IMR-90 (cell line): Measurements from ENCODE around the gene TNFRSF4. TPM values are rescaled to one million over a fixed set of nuclear protein-coding genes. Genes with fewer than 3 reads are reported as not detected.

Experiments
- ATAC-seq: fragments of 200-7000 bp; cut with Tn5 transposase; 2 replicates; pipeline ENCODE4 v1.9.1; 2020; ENCODE audit warnings: low read depth, mild to moderate bottlenecking, moderate library complexity
- BruUV-seq: library from RNA; stranded (reverse); fragments of 400-500 nt; replicated peaks from 2 replicates; lab custom pipeline; 2021; lab: Mats Ljungman, UMichigan
- CTCF ChIA-PET: fragments of 300-600 bp; formaldehyde crosslinking; extraction: SDS; loops from one replicate; lab custom pipeline; 2021; ENCODE audit warnings: antibody characterized with exemption; lab: Yijun Ruan, JAX
- POLR2A ChIA-PET: fragments of 300-600 bp; sonication (Branson Sonifier 250); formaldehyde crosslinking; loops from one replicate; lab custom pipeline; 2022; ENCODE audit warnings: antibody characterized with exemption; ENCODE audit not compliant: unreplicated experiment; lab: Charles Lee
- DNase-seq: peaks from one replicate; pipeline ENCODE4 v3.0.0; 2013
- H2AFZ ChIP-seq: replicated peaks from 2 replicates; pipeline ENCODE3; 2013; ENCODE audit warnings: low read length, mild to moderate bottlenecking; ENCODE audit not compliant: poor library complexity
- H2AK5ac ChIP-seq: 2 replicates; pipeline ENCODE4 v1.6.1; 2013; ENCODE audit warnings: low read depth, low read length, inconsistent platforms
- H2AK9ac ChIP-seq: replicated peaks from 2 replicates; pipeline ENCODE3; 2013; ENCODE audit warnings: mild to moderate bottlenecking, low read depth, low read length, moderate library complexity; ENCODE audit not compliant: poor library complexity
- H2BK120ac ChIP-seq: 2 replicates; pipeline ENCODE4 v1.6.1; 2013; ENCODE audit warnings: low read depth, low read length, inconsistent platforms
- H2BK15ac ChIP-seq: 3 replicates; pipeline ENCODE4 v1.6.1; 2013; ENCODE audit warnings: low read depth, low read length, inconsistent platforms
- H2BK20ac ChIP-seq: 2 replicates; pipeline ENCODE4 v1.6.1; 2013; ENCODE audit warnings: low read depth, mild to moderate bottlenecking, inconsistent platforms, low read length, moderate library complexity
- H2BK5ac ChIP-seq: 2 replicates; pipeline ENCODE4 v1.6.1; 2013; ENCODE audit warnings: mild to moderate bottlenecking, low read depth, low read length, inconsistent platforms; ENCODE audit not compliant: poor library complexity, severe bottlenecking
- H3K14ac ChIP-seq: replicated peaks from 2 replicates; pipeline ENCODE4 v1.6.1; 2013; ENCODE audit warnings: low read depth, low read length, inconsistent platforms
- H3K18ac ChIP-seq: 2 replicates; pipeline ENCODE4 v1.6.1; 2013; ENCODE audit warnings: low read depth, low read length, control low read depth
- H3K23ac ChIP-seq: 2 replicates; pipeline ENCODE4 v1.6.1; 2013; ENCODE audit warnings: low read depth, low read length, inconsistent platforms
- H3K27ac ChIP-seq: 2 replicates; pipeline ENCODE4 v1.5.1; 2013; ENCODE audit warnings: mild to moderate bottlenecking, control low read depth, low read length; ENCODE audit not compliant: insufficient read depth
- H3K27me3 ChIP-seq: 2 replicates; pipeline ENCODE4 v1.6.1; 2013; ENCODE audit warnings: low read length; ENCODE audit not compliant: control insufficient read depth, insufficient read depth
- H3K36me3 ChIP-seq: 2 replicates; pipeline ENCODE4 v1.6.1; 2013; ENCODE audit warnings: low read length, mixed read lengths; ENCODE audit not compliant: control insufficient read depth, insufficient read depth
- H3K4ac ChIP-seq: 2 replicates; pipeline ENCODE4 v1.6.1; 2013; ENCODE audit warnings: low read depth, low read length, inconsistent platforms
- H3K4me1 ChIP-seq: 2 replicates; pipeline ENCODE4 v1.6.1; 2013; ENCODE audit warnings: low read length, mixed read lengths; ENCODE audit not compliant: control insufficient read depth, insufficient read depth
- H3K4me2 ChIP-seq: 2 replicates; pipeline ENCODE4 v1.6.1; 2013; ENCODE audit warnings: low read depth, mild to moderate bottlenecking, control low read depth, low read length, moderate library complexity
- H3K4me3 ChIP-seq: 2 replicates; pipeline ENCODE4 v1.5.1; 2013; ENCODE audit warnings: low read depth, mild to moderate bottlenecking, control low read depth, low read length, moderate library complexity; ENCODE audit not compliant: insufficient read depth
- H3K56ac ChIP-seq: 2 replicates; pipeline ENCODE4 v1.6.1; 2013; ENCODE audit warnings: low read length, inconsistent platforms; ENCODE audit not compliant: insufficient read depth; ENCODE audit errors: extremely low read depth
- H3K79me1 ChIP-seq, 2 experiments: 2 replicates each; pipeline ENCODE4 v1.6.1; 2013; ENCODE audit warnings: low read length in 2 of 2, inconsistent platforms in 1 of 2, low read depth in 1 of 2
- H3K9ac ChIP-seq: 2 replicates; pipeline ENCODE4 v1.6.1; 2013; ENCODE audit warnings: low read depth, low read length, control low read depth
- H3K9me1 ChIP-seq: 2 replicates; pipeline ENCODE4 v1.6.1; 2013; ENCODE audit warnings: low read length, inconsistent platforms; ENCODE audit not compliant: insufficient read depth
- H3K9me3 ChIP-seq: 2 replicates; pipeline ENCODE4 v1.6.1; 2013; ENCODE audit warnings: low read length; ENCODE audit not compliant: control insufficient read depth, insufficient read depth
- H4K20me1 ChIP-seq: 2 replicates; pipeline ENCODE4 v1.6.1; 2013; ENCODE audit warnings: low read length, inconsistent platforms; ENCODE audit not compliant: insufficient read depth
- H4K5ac ChIP-seq: 2 replicates; pipeline ENCODE4 v1.6.1; 2013; ENCODE audit warnings: mild to moderate bottlenecking, low read depth, low read length, control low read depth
- H4K8ac ChIP-seq, 2 experiments: 2 replicates each; pipeline ENCODE4 v1.6.1; 2013; ENCODE audit warnings: low read depth in 2 of 2, low read length in 2 of 2, control low read depth in 1 of 2, inconsistent platforms in 1 of 2
- H4K91ac ChIP-seq: 2 replicates; pipeline ENCODE4 v1.6.1; 2013; ENCODE audit warnings: low read depth, low read length, inconsistent platforms; ENCODE audit not compliant: insufficient read depth
- CTCF ChIP-seq: conservative IDR thresholded peaks from 2 replicates; pipeline ENCODE4 v1.5.1; 2012; ENCODE audit warnings: mild to moderate bottlenecking, low read depth, low read length, improper control_type of control experiment
- WGBS, 2 experiments: methylation state at CpG; one replicate each; pipeline versions ENCODE4 v1.1.5 to v1.1.7; 2013; ENCODE audit warnings: missing lambda C conversion rate in 2 of 2; ENCODE audit not compliant: insufficient read length in 1 of 2; ENCODE audit errors: extremely low coverage in 2 of 2; 5-methylcytosine and 5-hydroxymethylcytosine counted together
- dilution Hi-C: fragments of 300-500 bp; cut with HindIII; formaldehyde crosslinking; loops from one replicate; pipeline ENCODE4 v1.14.3; 2018; ENCODE audit warnings: low sequenced_read_pairs; ENCODE audit not compliant: unreplicated experiment
- in situ Hi-C: fragments of 300-500 bp; cut with MboI; formaldehyde crosslinking; loops from 3 replicates; pipeline ENCODE4 v1.14.3; 2019; ENCODE audit warnings: low sequenced_read_pairs, inconsistent platforms, mixed read lengths
- intact Hi-C: fragments of 100-400 bp; cut with micrococcal nuclease; formaldehyde crosslinking; loops from 2 replicates; pipeline ENCODE4 v1.10.0; 2022
- polyA plus RNA-seq, 3 experiments: library from polyadenylated mRNA; depleted of rRNA; stranded (reverse); fragments of >200 nt; gene quantifications; 2 replicates each; pipeline ENCODE4 v1.2.3, GENCODE V29; 2012; ENCODE audit warnings: low replicate concordance in 1 of 3
- total RNA-seq: library from RNA; depleted of rRNA; stranded (reverse); fragments of >200 nt; gene quantifications from 2 replicates; pipeline ENCODE4 v1.2.3, GENCODE V29; 2012

The TNFRSF4 gene
- total and polyA plus RNA-seq, 2 of the 4 experiments (the other 2 are of a cell fraction) = 0.15 TPM; not detected in 1

GRCh38 chr1:1255078-1255477, 41.1 kb upstream of the TNFRSF4 start:
- in situ Hi-C loops (no loop called here), intact Hi-C loops (no loop called here), dilution Hi-C loops (no loop called here)
- H4K91ac ChIP-seq = no peak overlapping the region
- H3K4me2 ChIP-seq = no peak overlapping the region
- no peak overlapping the region for H3K23ac ChIP-seq
- no peak overlapping the region for H3K27ac ChIP-seq
- peak overlapping the region; percentile 50 for H2BK5ac ChIP-seq
- no peak overlapping the region for H2AFZ ChIP-seq
- H3K9ac ChIP-seq = no peak overlapping the region
- no peak overlapping the region for H3K18ac ChIP-seq
- DNase-seq (no peak), ATAC-seq (no peak)
- BruUV-seq = TSS peak; percentile 49
- no peak overlapping the region for H3K14ac ChIP-seq
- H3K27me3 ChIP-seq = no peaks in the 10 kb centered on the region
- H3K4me1 ChIP-seq = peaks cover 15% of the 10 kb centered on the region
- 98% methylated on average over 10 of the region's 26 CpGs; no CpG with 5 or more reads in 1 of the 2 experiments for WGBS, 2 experiments
- H3K4ac ChIP-seq = no peak overlapping the region
- H2AK5ac ChIP-seq = no peak overlapping the region
- ChIA-PET POLR2A (no interaction called here), CTCF (no interaction called here)
- peaks cover 12 to 49% of the 10 kb centered on the region in 2 experiments for H3K79me1 ChIP-seq
- H2BK120ac ChIP-seq = no peak overlapping the region
- H3K9me1 ChIP-seq = peaks cover 10% of the 10 kb centered on the region
- peaks cover 69% of the 10 kb centered on the region for H3K36me3 ChIP-seq
- no peak overlapping the region for H2AK9ac ChIP-seq
- H2BK15ac ChIP-seq = no peak overlapping the region
- H3K9me3 ChIP-seq = no peaks in the 10 kb centered on the region
- peaks cover 10% of the 10 kb centered on the region for H4K20me1 ChIP-seq
- TF ChIP-seq CTCF = no peak
- no peak overlapping the region for H3K4me3 ChIP-seq
- H4K5ac ChIP-seq = no peak overlapping the region
- H2BK20ac ChIP-seq = no peak overlapping the region
- no peak overlapping the region for H3K56ac ChIP-seq
- no peak overlapping the region for H4K8ac ChIP-seq
